ENCODE results near the gene HOXA1. TPM values are rescaled to one million over a fixed set of nuclear protein-coding genes. Genes with fewer than 3 reads are reported as not detected.

The HOXA1 gene
- total RNA-seq, 4 donors from 2014 or later = 0.16 to 0.36 TPM; not detected in 2

- in situ Hi-C loops (cut with MboI; ENCODE audit: low sequenced_read_pairs in 4 of 4) = loop anchor here in 2 of 4 donors (5.0 to 10.0 kb wide), 3 partner anchors 285 to 775 kb away; no protein-coding TSS in a partner anchor
- no peak overlapping the region for H3K27ac ChIP-seq
- no peak for ATAC-seq
- TF ChIP-seq POLR2A (IDR thresholded peaks at IDR 0.05) = no peak
- no peak for TF ChIP-seq CTCF (IDR thresholded peaks at IDR 0.05 in 4 of 5, conservative IDR thresholded peaks at IDR 0.05 in 1 of 5)
- peaks cover 0 to 15% of the 10 kb centered on the region in 2 donors for H3K36me3 ChIP-seq
- intact Hi-C loops (cut with DNase I; ENCODE audit: low total_unique reads) = no loop called here
- H3K9me3 ChIP-seq = no peaks in the 10 kb centered on the region
- DNase-seq = no peak
- H3K4me3 ChIP-seq = no peak overlapping the region
- no peaks in the 10 kb centered on the region for H3K27me3 ChIP-seq
- H3K4me1 ChIP-seq = peaks cover 23 to 24% of the 10 kb centered on the region in 2 donors
These were observed 44.5 kb upstream of the HOXA1 start for GRCh38 chr7:27140126-27140857.

- Histone ChIP-seq H3K9me3 (no peaks in the 10 kb centered on the region), H3K27me3 (no peaks in the 10 kb centered on the region), H3K4me3 (no peak overlapping the region), H3K4me1 (peaks cover 28 to 30% of the 10 kb centered on the region in 2 donors), H3K36me3 (peaks cover 0 to 7% of the 10 kb centered on the region in 2 donors), H3K27ac (peak overlapping the region in 3 of 4 donors; percentile 25 to 95 (median 32))
- in situ Hi-C loops (cut with MboI; ENCODE audit: low sequenced_read_pairs in 4 of 4) = loop anchor here in 2 of 4 donors (5.0 to 10.0 kb wide), 3 partner anchors 285 to 775 kb away; no protein-coding TSS in a partner anchor
- ATAC-seq (no peak), DNase-seq (no peak)
- TF ChIP-seq CTCF (IDR thresholded peaks at IDR 0.05 in 4 of 5, conservative IDR thresholded peaks at IDR 0.05 in 1 of 5) (no peak), POLR2A (IDR thresholded peaks at IDR 0.05) (no peak)
- intact Hi-C loops (cut with DNase I; ENCODE audit: low total_unique reads) = no loop called here
These were observed 43.7 kb upstream of the HOXA1 start for GRCh38 chr7:27139334-27140125.

- Histone ChIP-seq H3K4me3 (no peak overlapping the region), H3K9me3 (no peaks in the 10 kb centered on the region), H3K36me3 (peaks cover 0 to 2% of the 10 kb centered on the region in 2 donors), H3K27me3 (no peaks in the 10 kb centered on the region), H3K4me1 (peaks cover 34% of the 10 kb centered on the region in 2 donors), H3K27ac (peak overlapping the region in 3 of 4 donors; percentile 25 to 95 (median 32))
- in situ Hi-C loops (cut with MboI; ENCODE audit: low sequenced_read_pairs in 4 of 4) (no loop called here), intact Hi-C loops (cut with DNase I; ENCODE audit: low total_unique reads) (no loop called here)
- DNase-seq (no peak), ATAC-seq (no peak)
- no peak for TF ChIP-seq CTCF (IDR thresholded peaks at IDR 0.05 in 4 of 5, conservative IDR thresholded peaks at IDR 0.05 in 1 of 5)
- no peak for TF ChIP-seq POLR2A (IDR thresholded peaks at IDR 0.05)
These were observed 43.2 kb upstream of the HOXA1 start for GRCh38 chr7:27138985-27139333.

GRCh38 chr7:27138472-27138871 is 42.7 kb upstream of the HOXA1 start:
- no peak for ATAC-seq
- Histone ChIP-seq H3K27ac (peak overlapping the region in 3 of 4 donors; percentile 25 to 95 (median 32)), H3K36me3 (no peaks in the 10 kb centered on the region), H3K4me1 (peaks cover 39% of the 10 kb centered on the region in 2 donors), H3K4me3 (no peak overlapping the region), H3K9me3 (no peaks in the 10 kb centered on the region), H3K27me3 (no peaks in the 10 kb centered on the region)
- TF ChIP-seq POLR2A (IDR thresholded peaks at IDR 0.05) = no peak
- DNase-seq = no peak
- intact Hi-C loops (cut with DNase I; ENCODE audit: low total_unique reads) = no loop called here
- in situ Hi-C loops (cut with MboI; ENCODE audit: low sequenced_read_pairs in 4 of 4) = no loop called here

Data from gastrocnemius medialis (tissue), 4 donors.